H9 (cell line): Measurements from ENCODE around the gene TBC1D22A. TPM values are rescaled to one million over a fixed set of nuclear protein-coding genes. Genes with fewer than 3 reads are reported as not detected.
A peak's percentile ranks its signal among the peaks of the same experiment; 100 is the strongest.

Source experiments
- DNase-seq: peaks from one replicate; pipeline ENCODE4 v3.0.0-alpha.2; 2017
- H2AFZ ChIP-seq: one replicate; pipeline ENCODE4 v1.6.1; 2013; ENCODE audit warnings: mild to moderate bottlenecking, low read length, control low read depth, moderate library complexity
- H2AK5ac ChIP-seq: 2 replicates; pipeline ENCODE4 v1.6.1; 2013; ENCODE audit warnings: low read length, control low read depth, mixed read lengths; ENCODE audit not compliant: insufficient read length
- H2BK120ac ChIP-seq: one replicate; pipeline ENCODE4 v1.6.1; 2013; ENCODE audit warnings: low read depth, mild to moderate bottlenecking, low read length, control low read depth, inconsistent platforms; ENCODE audit not compliant: poor library complexity, severe bottlenecking
- H2BK12ac ChIP-seq: 2 replicates; pipeline ENCODE4 v1.6.1; 2013; ENCODE audit warnings: low read length, control low read depth, mixed read lengths, low read depth; ENCODE audit not compliant: insufficient read length
- H2BK15ac ChIP-seq: 2 replicates; pipeline ENCODE4 v1.6.1; 2013; ENCODE audit warnings: low read depth, low read length, control low read depth
- H2BK20ac ChIP-seq: one replicate; pipeline ENCODE4 v1.6.1; 2013; ENCODE audit warnings: low read depth, mild to moderate bottlenecking, low read length, control low read depth, inconsistent platforms; ENCODE audit not compliant: poor library complexity, severe bottlenecking
- H2BK5ac ChIP-seq: 2 replicates; pipeline ENCODE4 v1.6.1; 2013; ENCODE audit warnings: low read length, control low read depth, mixed read lengths; ENCODE audit not compliant: insufficient read length
- H3K14ac ChIP-seq: 2 replicates; pipeline ENCODE4 v1.6.1; 2013; ENCODE audit warnings: low read length, control low read depth; ENCODE audit not compliant: insufficient read depth
- H3K18ac ChIP-seq: 2 replicates; pipeline ENCODE4 v1.6.1; 2013; ENCODE audit warnings: low read depth, mild to moderate bottlenecking, mixed read lengths, low read length, control low read depth; ENCODE audit not compliant: insufficient read length
- H3K23ac ChIP-seq: 2 replicates; pipeline ENCODE4 v1.6.1; 2013; ENCODE audit warnings: low read length, control low read depth, mixed read lengths, low read depth; ENCODE audit not compliant: insufficient read length
- H3K23me2 ChIP-seq: 2 replicates; pipeline ENCODE4 v1.6.1; 2013; ENCODE audit warnings: low read depth, mild to moderate bottlenecking, mixed read lengths, low read length, control low read depth; ENCODE audit not compliant: insufficient read length, poor library complexity, severe bottlenecking
- H3K27ac ChIP-seq: 2 replicates; pipeline ENCODE4 v1.5.1; 2013; ENCODE audit warnings: low read length, control low read depth, mixed read lengths, low read depth; ENCODE audit not compliant: insufficient read length
- H3K27me3 ChIP-seq: 2 replicates; pipeline ENCODE4 v1.6.1; 2013; ENCODE audit warnings: low read length, control low read depth, inconsistent platforms; ENCODE audit not compliant: insufficient read depth
- H3K4ac ChIP-seq: 2 replicates; pipeline ENCODE4 v1.6.1; 2013; ENCODE audit warnings: low read depth, mild to moderate bottlenecking, control low read depth, inconsistent platforms, low read length, moderate library complexity
- H3K4me1 ChIP-seq: 2 replicates; pipeline ENCODE4 v1.6.1; 2013; ENCODE audit warnings: low read length, control low read depth, inconsistent platforms; ENCODE audit not compliant: insufficient read depth
- H3K4me2 ChIP-seq: 2 replicates; pipeline ENCODE4 v1.6.1; 2013; ENCODE audit warnings: low read length, control low read depth, mixed read lengths; ENCODE audit not compliant: insufficient read length, insufficient read depth
- H3K56ac ChIP-seq: 2 replicates; pipeline ENCODE4 v1.6.1; 2013; ENCODE audit warnings: low read depth, mild to moderate bottlenecking, mixed read lengths, low read length, control low read depth; ENCODE audit not compliant: insufficient read length
- H3K79me1 ChIP-seq: 2 replicates; pipeline ENCODE4 v1.6.1; 2013; ENCODE audit warnings: low read depth, mild to moderate bottlenecking, moderate library complexity, low read length, control low read depth, inconsistent platforms; ENCODE audit not compliant: insufficient read depth, poor library complexity, severe bottlenecking
- H3K79me2 ChIP-seq: 2 replicates; pipeline ENCODE4 v1.6.1; 2013; ENCODE audit warnings: low read length, control low read depth, inconsistent platforms; ENCODE audit not compliant: insufficient read depth
- H3K9ac ChIP-seq: 2 replicates; pipeline ENCODE4 v1.6.1; 2013; ENCODE audit warnings: low read length, control low read depth, mixed read lengths; ENCODE audit not compliant: insufficient read length; ENCODE audit errors: extremely low read depth
- H3K9me3 ChIP-seq: one replicate; pipeline ENCODE4 v1.6.1; 2013; ENCODE audit warnings: low read depth, low read length, inconsistent platforms; ENCODE audit not compliant: control insufficient read depth
- H3T11ph ChIP-seq: one replicate; pipeline ENCODE4 v1.6.1; 2013; ENCODE audit warnings: mild to moderate bottlenecking, low read length, control low read depth, inconsistent platforms
- H4K20me1 ChIP-seq: one replicate; pipeline ENCODE4 v1.6.1; 2013; ENCODE audit not compliant: control insufficient read depth, insufficient read length, insufficient read depth
- H4K5ac ChIP-seq: 2 replicates; pipeline ENCODE4 v1.6.1; 2013; ENCODE audit warnings: low read depth, mild to moderate bottlenecking, mixed read lengths, low read length, control low read depth; ENCODE audit not compliant: insufficient read length
- H4K8ac ChIP-seq: replicated peaks from 2 replicates; pipeline ENCODE4 v1.6.1; 2013; ENCODE audit warnings: low read length, control low read depth, mixed read lengths, low read depth; ENCODE audit not compliant: insufficient read length
- H4K91ac ChIP-seq: 2 replicates; pipeline ENCODE4 v1.6.1; 2013; ENCODE audit warnings: low read depth, mild to moderate bottlenecking, moderate library complexity, mixed read lengths, low read length, control low read depth; ENCODE audit not compliant: insufficient read length
- H3K27ac Mint-ChIP-seq, 3 experiments: 2 replicates in 2 of 3; 3 replicates in 1 of 3; pipeline ENCODE4 v1.8.0; 2020 to 2021; ENCODE audit warnings: mixed read lengths in 3 of 3, mild to moderate bottlenecking in 1 of 3, moderate library complexity in 1 of 3
- H3K27me3 Mint-ChIP-seq: 2 replicates; pipeline ENCODE4 v1.8.0; 2021; ENCODE audit warnings: low read depth, mild to moderate bottlenecking, moderate library complexity, mixed read lengths
- H3K36me3 Mint-ChIP-seq, 3 experiments: 2 replicates in 2 of 3; 3 replicates in 1 of 3; pipeline ENCODE4 v1.8.0; 2020 to 2021; ENCODE audit warnings: low read depth in 3 of 3, mixed read lengths in 3 of 3; ENCODE audit not compliant: insufficient read depth in 1 of 3
- H3K4me1 Mint-ChIP-seq, 2 experiments: 2 replicates each; pipeline ENCODE4 v1.8.0; 2020; ENCODE audit warnings: mixed read lengths in 2 of 2
- H3K4me3 Mint-ChIP-seq, 2 experiments: 2 replicates in 1 of 2; 3 replicates in 1 of 2; pipeline ENCODE4 v1.8.0; 2020 to 2021; ENCODE audit warnings: mild to moderate bottlenecking in 2 of 2, mixed read lengths in 2 of 2, moderate library complexity in 1 of 2
- H3K9me3 Mint-ChIP-seq, 2 experiments: 2 replicates in 1 of 2; 3 replicates in 1 of 2; pipeline ENCODE4 v1.8.0; 2020; ENCODE audit warnings: mild to moderate bottlenecking in 2 of 2, mixed read lengths in 2 of 2, moderate library complexity in 1 of 2
- WGBS: extraction: QIAGEN DNeasy Blood & Tissue Kit; methylation state at CpG from one replicate; pipeline ENCODE4 v1.1.7; 2013; ENCODE audit warnings: missing lambda C conversion rate, low lambda C conversion rate, mixed read lengths; ENCODE audit not compliant: insufficient read length; ENCODE audit errors: extremely low coverage; 5-methylcytosine and 5-hydroxymethylcytosine counted together
- total RNA-seq: library from RNA; stranded (reverse); gene quantifications from 2 replicates; pipeline ENCODE4 v1.2.1, GENCODE V29; 2021
- TF ChIP-seq, protein P1 (sequence below): fragments of 200-600 bp; sonication (generic); conservative IDR thresholded peaks from 3 replicates; pipeline ENCODE4 v1.8.0; 2021; ENCODE audit warnings: antibody characterized with exemption, mild to moderate bottlenecking

The TBC1D22A gene
- total RNA-seq, 1 experiment from 2014 or later, result 20.8 TPM

DNA sequence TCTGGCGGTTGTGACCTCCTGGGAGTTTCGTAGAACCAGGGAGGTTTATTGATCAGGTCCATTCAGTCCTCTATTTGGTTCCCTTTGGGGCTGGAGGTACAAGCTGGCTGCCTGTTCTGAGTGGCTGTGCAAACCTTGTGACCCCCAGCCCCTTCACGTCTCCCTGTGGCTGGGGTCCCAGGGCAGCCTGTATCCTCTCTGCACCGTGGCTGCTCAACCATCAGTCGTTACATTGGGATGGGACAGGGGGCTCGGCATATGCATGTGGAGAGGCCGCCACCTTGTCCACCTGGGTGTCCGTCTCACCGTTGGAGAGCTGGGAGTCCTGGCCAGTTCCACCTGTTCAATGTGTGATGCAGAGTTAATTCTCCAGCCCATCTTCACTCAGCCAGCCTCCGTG is 195.7 kb downstream of the TBC1D22A start:
- Mint-ChIP-seq H3K4me1 (peaks cover 35 to 46% of the 10 kb centered on the region in 2 experiments), H3K4me3 (no peak overlapping the region), H3K27ac (peak overlapping the region in 2 of 3 experiments; percentile 79 to 82; a peak in 4 of 7 replicates)

More for the DNA sequence above, 195.7 kb downstream of the TBC1D22A start:
- Histone ChIP-seq H3K4me1 (0 out of 2 replicates have a peak, but pooled peaks cover 2% of the 10 kb centered on the region), H3T11ph (no peak overlapping the region), H3K79me2 (no peaks in the 10 kb centered on the region), H3K23ac (no peak overlapping the region), H3K14ac (no peak overlapping the region), H4K5ac (no peak overlapping the region), H4K91ac (no peak overlapping the region), H3K27ac (no peak overlapping the region), H2BK20ac (no peak overlapping the region), H3K79me1 (no peaks in the 10 kb centered on the region), H4K8ac (no peak overlapping the region), H2BK12ac (no peak overlapping the region), H3K9ac (no peak overlapping the region), H3K23me2 (no peaks in the 10 kb centered on the region), H3K9me3 (no peaks in the 10 kb centered on the region), H3K56ac (no peak overlapping the region), H4K20me1 (no peaks in the 10 kb centered on the region), H2BK15ac (no peak overlapping the region), H2BK120ac (no peak overlapping the region), H3K18ac (no peak overlapping the region), H2AFZ (no peak overlapping the region), H3K4ac (no peak overlapping the region), H2AK5ac (no peak overlapping the region), H3K4me2 (no peak overlapping the region), H2BK5ac (no peak overlapping the region), H3K27me3 (no peaks in the 10 kb centered on the region)
- Mint-ChIP-seq H3K36me3 (no peaks in the 10 kb centered on the region; a peak in 2 of 7 replicates), H3K27me3 (no peaks in the 10 kb centered on the region), H3K9me3 (no peaks in the 10 kb centered on the region)
- no CpG with 5 or more reads among the region's 10 CpGs for WGBS
- TF ChIP-seq, protein P1, sequence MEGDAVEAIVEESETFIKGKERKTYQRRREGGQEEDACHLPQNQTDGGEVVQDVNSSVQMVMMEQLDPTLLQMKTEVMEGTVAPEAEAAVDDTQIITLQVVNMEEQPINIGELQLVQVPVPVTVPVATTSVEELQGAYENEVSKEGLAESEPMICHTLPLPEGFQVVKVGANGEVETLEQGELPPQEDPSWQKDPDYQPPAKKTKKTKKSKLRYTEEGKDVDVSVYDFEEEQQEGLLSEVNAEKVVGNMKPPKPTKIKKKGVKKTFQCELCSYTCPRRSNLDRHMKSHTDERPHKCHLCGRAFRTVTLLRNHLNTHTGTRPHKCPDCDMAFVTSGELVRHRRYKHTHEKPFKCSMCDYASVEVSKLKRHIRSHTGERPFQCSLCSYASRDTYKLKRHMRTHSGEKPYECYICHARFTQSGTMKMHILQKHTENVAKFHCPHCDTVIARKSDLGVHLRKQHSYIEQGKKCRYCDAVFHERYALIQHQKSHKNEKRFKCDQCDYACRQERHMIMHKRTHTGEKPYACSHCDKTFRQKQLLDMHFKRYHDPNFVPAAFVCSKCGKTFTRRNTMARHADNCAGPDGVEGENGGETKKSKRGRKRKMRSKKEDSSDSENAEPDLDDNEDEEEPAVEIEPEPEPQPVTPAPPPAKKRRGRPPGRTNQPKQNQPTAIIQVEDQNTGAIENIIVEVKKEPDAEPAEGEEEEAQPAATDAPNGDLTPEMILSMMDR, result no peak
- no peak for DNase-seq
